SK-N-SH (cell line): ENCODE measurements around the gene GNPTAB. TPM values are rescaled to one million over a fixed set of nuclear protein-coding genes. Genes with fewer than 3 reads are reported as not detected.

Source experiments
- CTCF ChIA-PET: fragments of 300-600, 350-600 bp; formaldehyde crosslinking; extraction: SDS; loops from one replicate; lab custom pipeline; 2021; lab: Yijun Ruan, JAX
- POLR2A ChIA-PET: fragments of 350-600 bp; sonication (Branson Sonifier 250); formaldehyde crosslinking; extraction: SDS; loops from one replicate; lab custom pipeline; 2020; ENCODE audit warnings: antibody characterized with exemption, inconsistent platforms; lab: Yijun Ruan, JAX
- DNase-seq: peaks from one replicate; pipeline ENCODE4 v3.0.0; 2012
- H2AFZ ChIP-seq: fragments of 200-600 bp; sonication (generic); 2 replicates; pipeline ENCODE4 v1.8.1; 2016; ENCODE audit warnings: antibody characterized with exemption, mild to moderate bottlenecking, low read depth
- H3F3A ChIP-seq: fragments of 200-600 bp; sonication (generic); replicated peaks from 2 replicates; pipeline ENCODE3; 2016; ENCODE audit warnings: antibody characterized with exemption, mild to moderate bottlenecking; ENCODE audit not compliant: insufficient read depth
- H3K27ac ChIP-seq, 2 experiments: fragments of 200-500 bp in 1 of 2; fragments of 200-600 bp in 1 of 2; sonication (Bioruptor generic) in 1 of 2; sonication (generic), shearing (Covaris generic) in 1 of 2; 2 replicates each; pipeline versions ENCODE4 v1.5.1 to v1.6.1; 2014 to 2016; ENCODE audit warnings: low read depth in 2 of 2, inconsistent platforms in 1 of 2, low read length in 1 of 2, mild to moderate bottlenecking in 1 of 2, mixed read lengths in 1 of 2
- H3K27me3 ChIP-seq: fragments of 200-600 bp; sonication (generic), shearing (Covaris generic); 2 replicates; pipeline ENCODE4 v1.6.1; 2016; ENCODE audit warnings: mixed run types; ENCODE audit not compliant: insufficient read depth
- H3K36me3 ChIP-seq, 2 experiments: fragments of 200-500 bp in 1 of 2; fragments of 200-600 bp in 1 of 2; sonication (Bioruptor generic) in 1 of 2; sonication (generic) in 1 of 2; replicated peaks in 1 of 2; 2 replicates each; pipeline versions ENCODE3 to v1.5.1; 2014 to 2016; ENCODE audit warnings: low read length in 1 of 2, mild to moderate bottlenecking in 1 of 2; ENCODE audit not compliant: insufficient read depth in 2 of 2, control insufficient read depth in 1 of 2
- H3K4me1 ChIP-seq, 2 experiments: fragments of 200-500 bp in 1 of 2; fragments of 200-600 bp in 1 of 2; sonication (Bioruptor generic) in 1 of 2; sonication (generic), shearing (Covaris generic) in 1 of 2; 2 replicates each; pipeline versions ENCODE4 v1.5.1 to v1.6.1; 2014 to 2016; ENCODE audit warnings: low read depth in 1 of 2, low read length in 1 of 2, mixed run types in 1 of 2; ENCODE audit not compliant: insufficient read depth in 2 of 2, control insufficient read depth in 1 of 2
- H3K4me2 ChIP-seq: fragments of 200-600 bp; sonication (generic), shearing (Covaris generic); 2 replicates; pipeline ENCODE4 v1.6.1; 2017; ENCODE audit warnings: mixed run types
- H3K4me3 ChIP-seq, 2 experiments: fragments of 200-500 bp in 1 of 2; fragments of 200-600 bp in 1 of 2; sonication (Bioruptor generic) in 1 of 2; sonication (generic), shearing (Covaris generic) in 1 of 2; 2 replicates each; pipeline versions ENCODE4 v1.5.1 to v1.8.1; 2014 to 2016; ENCODE audit warnings: low read depth in 2 of 2, inconsistent platforms in 1 of 2, low read length in 1 of 2, mild to moderate bottlenecking in 1 of 2, mixed read lengths in 1 of 2, moderate library complexity in 1 of 2
- H3K79me2 ChIP-seq: fragments of 200-600 bp; sonication (generic); 2 replicates; pipeline ENCODE4 v1.8.1; 2017; ENCODE audit warnings: mild to moderate bottlenecking; ENCODE audit not compliant: insufficient read depth
- H3K9ac ChIP-seq: fragments of 200-600 bp; sonication (generic); 2 replicates; pipeline ENCODE4 v1.6.1; 2017; ENCODE audit warnings: mixed run types
- H3K9me2 ChIP-seq: fragments of 200-600 bp; sonication (generic); 2 replicates; pipeline ENCODE4 v1.6.1; 2017; ENCODE audit warnings: mixed run types
- H3K9me3 ChIP-seq: fragments of 200-600 bp; sonication (generic); 2 replicates; pipeline ENCODE4 v1.6.1; 2017; ENCODE audit warnings: mixed run types, mild to moderate bottlenecking, moderate library complexity
- H4K20me1 ChIP-seq: fragments of 200-600 bp; sonication (generic); 2 replicates; pipeline ENCODE4 v1.6.1; 2017; ENCODE audit warnings: mild to moderate bottlenecking, mixed run types; ENCODE audit not compliant: insufficient read depth
- EZH2phosphoT487 ChIP-seq: fragments of 200-600 bp; sonication (generic); IDR thresholded peaks from 2 replicates; pipeline ENCODE4 v1.6.1; 2017; ENCODE audit warnings: low read depth, mixed run types, mild to moderate bottlenecking, antibody characterized with exemption, moderate library complexity, borderline replicate concordance
- FOXM1 ChIP-seq: IDR thresholded peaks from 2 replicates; pipeline ENCODE4 v1.4.0; 2012; ENCODE audit warnings: low read depth, mild to moderate bottlenecking
- GATA2 ChIP-seq: sonication (generic); formaldehyde crosslinking; IDR thresholded peaks from 2 replicates; pipeline ENCODE4 v1.5.0; 2020; ENCODE audit warnings: mild to moderate bottlenecking, missing genetic modification reagents
- JUND ChIP-seq: IDR thresholded peaks from 2 replicates; pipeline ENCODE4 v1.4.0; 2012
- MAX ChIP-seq: IDR thresholded peaks from 2 replicates; pipeline ENCODE4 v1.4.0; 2012; ENCODE audit warnings: low read depth
- MEF2A ChIP-seq: IDR thresholded peaks from 2 replicates; pipeline ENCODE4 v1.4.0; 2012; ENCODE audit warnings: low read depth, borderline replicate concordance
- NFIC ChIP-seq: IDR thresholded peaks from 2 replicates; pipeline ENCODE4 v1.4.0; 2012; ENCODE audit warnings: borderline replicate concordance
- POLR2AphosphoS5 ChIP-seq: IDR thresholded peaks from 2 replicates; pipeline ENCODE4 v1.6.1; 2012; ENCODE audit warnings: low read depth, low read length
- RAD21 ChIP-seq: IDR thresholded peaks from 2 replicates; pipeline ENCODE4 v1.6.1; 2012; ENCODE audit warnings: mild to moderate bottlenecking, low read length
- RCOR1 ChIP-seq: fragments of 150-350 bp; IDR thresholded peaks from 2 replicates; pipeline ENCODE4 v1.6.1; 2017; ENCODE audit warnings: antibody characterized with exemption, low read length
- REST ChIP-seq: IDR thresholded peaks from 2 replicates; pipeline ENCODE4 v1.6.1; 2012; ENCODE audit warnings: mild to moderate bottlenecking, low read depth, low read length, moderate library complexity
- RFX5 ChIP-seq: IDR thresholded peaks from 2 replicates; pipeline ENCODE4 v1.6.1; 2012; ENCODE audit warnings: mild to moderate bottlenecking, improper control_type of control experiment, low read length
- SIN3A ChIP-seq: IDR thresholded peaks from 2 replicates; pipeline ENCODE4 v1.6.1; 2012; ENCODE audit warnings: low read depth, mild to moderate bottlenecking, low read length, moderate library complexity, borderline replicate concordance
- USF2 ChIP-seq: fragments of 150-350 bp; IDR thresholded peaks from 2 replicates; pipeline ENCODE4 v1.6.1; 2017; ENCODE audit warnings: antibody characterized with exemption, low read length, low read depth, borderline replicate concordance
- ZBTB33 ChIP-seq: IDR thresholded peaks from 2 replicates; pipeline ENCODE4 v1.4.0; 2012; ENCODE audit warnings: low read depth, borderline replicate concordance
- WGBS: methylation state at CpG from one replicate; pipeline ENCODE4 v1.1.6; 2017; ENCODE audit warnings: low lambda C conversion rate; 5-methylcytosine and 5-hydroxymethylcytosine counted together
- polyA plus RNA-seq, 3 experiments: library from polyadenylated mRNA; depleted of rRNA; stranded (reverse); fragments of >200 nt; gene quantifications; 2 replicates each; pipeline ENCODE4 v1.2.3, GENCODE V29; 2012

The GNPTAB gene
- polyA plus RNA-seq, 1 of the 3 experiments (the other 2 are of a cell fraction), result 18.8 TPM

- TF ChIP-seq ZBTB33, result no peak
- TF ChIP-seq MAX, result no peak
- TF ChIP-seq POLR2AphosphoS5, result no peak
These were observed 31.0 kb downstream of the GNPTAB start (continued) for GRCh38 chr12:101799774-101800173.

GRCh38 chr12:101795786-101796185, 35.0 kb downstream of the GNPTAB start:
- Histone ChIP-seq H3K4me1 (no peaks in the 10 kb centered on the region), H3K9me2 (no peaks in the 10 kb centered on the region), H3K4me3 (no peak overlapping the region), H3K79me2 (no peaks in the 10 kb centered on the region), H3K27me3 (no peaks in the 10 kb centered on the region), H3K9ac (no peak overlapping the region), H4K20me1 (no peaks in the 10 kb centered on the region), H3K4me2 (no peak overlapping the region), H3F3A (peaks cover 12% of the 10 kb centered on the region), H3K36me3 (no peaks in the 10 kb centered on the region), H3K27ac (no peak overlapping the region), H3K9me3 (no peaks in the 10 kb centered on the region), H2AFZ (no peak overlapping the region)
- no peak for DNase-seq
- TF ChIP-seq JUND (no peak), GATA2 (CRISPR knock-in tag) (no peak), ZBTB33 (no peak), RCOR1 (no peak), MEF2A (no peak), FOXM1 (no peak), EZH2phosphoT487 (no peak), RFX5 (no peak), USF2 (no peak), REST (no peak), NFIC (no peak), MAX (no peak), SIN3A (no peak), RAD21 (no peak)
- POLR2A ChIA-PET, result no interaction called here
- CTCF ChIA-PET, result no interaction called here
- WGBS, result 94% methylated on average over 4 of the region's 4 CpGs
